Karpas-422 (cell line): ENCODE data around the gene KRTAP19-8. TPM values are rescaled to one million over a fixed set of nuclear protein-coding genes. Genes with fewer than 3 reads are reported as not detected.

ENCODE experiments used
- DNase-seq: peaks from one replicate; pipeline ENCODE4 v3.0.0-alpha.2; 2015
- H2AFZ ChIP-seq: fragments of 200-600 bp; sonication (generic); 2 replicates; pipeline ENCODE4 v1.6.1; 2014; ENCODE audit warnings: antibody characterized with exemption, low read length, mixed read lengths
- H3K27ac ChIP-seq: fragments of 200-600 bp; sonication (generic); 2 replicates; pipeline ENCODE4 v1.5.1; 2014; ENCODE audit warnings: mild to moderate bottlenecking, low read length, moderate library complexity
- H3K27me3 ChIP-seq: fragments of 200-600 bp; sonication (generic); 2 replicates; pipeline ENCODE4 v1.6.1; 2014; ENCODE audit warnings: low read length, mixed read lengths
- H3K36me3 ChIP-seq: fragments of 200-600 bp; sonication (generic); 2 replicates; pipeline ENCODE4 v1.6.1; 2014; ENCODE audit warnings: low read length, mixed read lengths; ENCODE audit not compliant: insufficient read depth
- H3K4me1 ChIP-seq: fragments of 200-600 bp; sonication (generic); 2 replicates; pipeline ENCODE4 v1.6.1; 2014; ENCODE audit warnings: mild to moderate bottlenecking, low read length, mixed read lengths
- H3K4me2 ChIP-seq: fragments of 200-600 bp; sonication (generic); 2 replicates; pipeline ENCODE4 v1.6.1; 2014; ENCODE audit warnings: low read length, low read depth, mild to moderate bottlenecking; ENCODE audit not compliant: poor library complexity, severe bottlenecking
- H3K4me3 ChIP-seq: fragments of 200-600 bp; sonication (generic); 2 replicates; pipeline ENCODE4 v1.5.1; 2014; ENCODE audit warnings: mild to moderate bottlenecking, antibody characterized with exemption, low read length, mixed read lengths
- H3K79me2 ChIP-seq: fragments of 200-600 bp; sonication (generic); 2 replicates; pipeline ENCODE4 v1.6.1; 2014; ENCODE audit warnings: mild to moderate bottlenecking, low read length, mixed read lengths
- H3K9ac ChIP-seq: fragments of 200-600 bp; sonication (generic); 2 replicates; pipeline ENCODE4 v1.6.0; 2014; ENCODE audit warnings: low read length
- H3K9me2 ChIP-seq: fragments of 200-600 bp; sonication (generic), shearing (Covaris generic); replicated peaks from 2 replicates; pipeline ENCODE4 v1.6.0; 2014; ENCODE audit warnings: mild to moderate bottlenecking, low read length, moderate library complexity; ENCODE audit not compliant: insufficient read depth
- H3K9me3 ChIP-seq: fragments of 300-700, 200-600 bp; sonication (generic); 2 replicates; pipeline ENCODE4 v1.6.1; 2014; ENCODE audit warnings: low read length, mixed read lengths
- H4K20me1 ChIP-seq: fragments of 200-600 bp; sonication (generic); 2 replicates; pipeline ENCODE4 v1.6.1; 2014; ENCODE audit warnings: mild to moderate bottlenecking, antibody characterized with exemption, low read length, low read depth; ENCODE audit not compliant: insufficient read depth
- total RNA-seq: library from RNA; depleted of rRNA; stranded (reverse); fragments of >200 nt; shearing (Covaris generic); gene quantifications from 2 replicates; pipeline ENCODE4 v1.2.3, GENCODE V29; 2014; ENCODE audit warnings: low replicate concordance

Gene KRTAP19-8
- total RNA-seq, 1 experiment from 2014 or later: not detected

DNA sequence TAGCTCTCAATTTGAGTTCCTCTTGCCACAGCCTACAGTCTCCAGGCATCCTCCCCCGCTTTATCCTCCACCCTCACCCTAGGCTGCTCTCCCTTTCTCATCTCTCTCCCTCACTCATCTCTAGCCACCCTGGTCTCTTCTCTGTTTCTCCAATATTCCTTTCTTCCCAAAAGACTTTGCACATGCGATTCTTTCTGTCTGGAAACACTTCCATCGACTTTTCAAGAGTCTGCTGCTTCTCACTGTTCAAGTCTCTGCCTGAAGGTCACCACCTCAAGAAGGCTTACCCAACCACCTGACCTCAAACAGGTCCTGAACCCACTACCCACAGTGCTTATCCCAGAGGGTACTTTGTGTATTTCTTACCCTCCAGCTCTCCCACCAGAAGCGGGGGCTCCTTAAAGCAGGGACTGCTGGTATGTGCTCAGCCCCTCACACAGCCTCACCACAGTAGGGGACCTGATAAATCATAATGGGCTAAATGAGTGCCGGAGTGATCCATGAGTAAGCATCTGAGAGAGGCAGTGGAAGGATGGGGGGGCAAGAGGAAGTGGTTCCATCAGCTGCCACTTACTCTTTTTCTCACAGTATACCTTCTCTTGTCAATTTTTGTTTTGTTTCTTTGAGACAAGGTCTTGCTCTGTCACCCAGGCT is 14.3 kb upstream of the KRTAP19-8 start:
- Histone ChIP-seq H3K79me2 (no peaks in the 10 kb centered on the region), H3K36me3 (no peaks in the 10 kb centered on the region), H3K4me1 (no peaks in the 10 kb centered on the region), H3K9me2 (no peaks in the 10 kb centered on the region), H2AFZ (no peak overlapping the region), H4K20me1 (no peaks in the 10 kb centered on the region), H3K27ac (no peak overlapping the region), H3K9me3 (no peaks in the 10 kb centered on the region), H3K4me3 (no peak overlapping the region), H3K27me3 (no peaks in the 10 kb centered on the region), H3K9ac (no peak overlapping the region), H3K4me2 (no peak overlapping the region)
- DNase-seq: no peak

DNA sequence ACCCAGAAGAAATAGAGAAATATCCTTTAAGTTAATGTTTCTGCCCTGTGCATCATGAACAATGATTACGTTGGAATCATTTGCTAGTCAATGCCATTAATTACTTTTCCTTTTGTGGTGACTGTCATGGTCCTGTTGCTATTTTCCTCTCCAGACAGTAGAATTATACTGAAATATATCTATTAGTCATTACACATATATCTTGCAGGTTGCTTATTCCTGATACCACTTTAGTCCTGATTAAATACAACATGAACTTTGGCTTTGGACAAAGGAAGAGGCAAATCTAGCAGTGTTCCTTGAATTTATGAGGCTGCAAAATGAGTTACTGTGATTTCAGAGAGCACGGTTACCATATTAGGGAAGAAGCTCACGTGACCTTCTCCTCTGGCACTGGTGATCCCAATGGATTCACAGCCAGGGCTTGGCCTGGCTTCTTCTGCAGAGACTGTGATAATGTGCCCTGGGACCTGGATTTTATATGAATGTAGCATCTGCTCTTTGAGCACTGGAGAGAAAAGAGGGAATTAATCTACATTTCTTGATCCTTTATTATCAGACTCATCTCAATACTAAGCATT is 12.4 kb upstream of the KRTAP19-8 start:
- Histone ChIP-seq H3K27me3 (no peaks in the 10 kb centered on the region), H3K4me3 (no peak overlapping the region), H4K20me1 (no peaks in the 10 kb centered on the region), H3K27ac (no peak overlapping the region), H3K4me1 (no peaks in the 10 kb centered on the region), H3K9me3 (no peaks in the 10 kb centered on the region), H3K9me2 (no peaks in the 10 kb centered on the region), H3K79me2 (no peaks in the 10 kb centered on the region), H3K4me2 (no peak overlapping the region), H2AFZ (no peak overlapping the region), H3K9ac (no peak overlapping the region), H3K36me3 (no peaks in the 10 kb centered on the region)
- no peak for DNase-seq

- DNase-seq: no peak
- no peak overlapping the region for H3K4me2 ChIP-seq
- no peaks in the 10 kb centered on the region for H3K79me2 ChIP-seq
- no peaks in the 10 kb centered on the region for H3K4me1 ChIP-seq
- H3K9me2 ChIP-seq: no peaks in the 10 kb centered on the region
- H2AFZ ChIP-seq: no peak overlapping the region
- no peaks in the 10 kb centered on the region for H4K20me1 ChIP-seq
- no peak overlapping the region for H3K9ac ChIP-seq
- no peaks in the 10 kb centered on the region for H3K9me3 ChIP-seq
- no peaks in the 10 kb centered on the region for H3K36me3 ChIP-seq
- no peak overlapping the region for H3K27ac ChIP-seq
- H3K4me3 ChIP-seq: no peak overlapping the region
- H3K27me3 ChIP-seq: no peaks in the 10 kb centered on the region
Measured at GRCh38 chr21:31045841-31046240, 7.6 kb upstream of the KRTAP19-8 start.

GRCh38 chr21:31043471-31043870 is 5.2 kb upstream of the KRTAP19-8 start:
- Histone ChIP-seq H3K9ac (no peak overlapping the region), H3K4me2 (no peak overlapping the region), H3K27me3 (no peaks in the 10 kb centered on the region), H3K36me3 (no peaks in the 10 kb centered on the region), H2AFZ (no peak overlapping the region), H3K9me2 (no peaks in the 10 kb centered on the region), H3K27ac (no peak overlapping the region), H3K79me2 (no peaks in the 10 kb centered on the region), H4K20me1 (no peaks in the 10 kb centered on the region), H3K4me1 (no peaks in the 10 kb centered on the region), H3K9me3 (no peaks in the 10 kb centered on the region), H3K4me3 (no peak overlapping the region)
- DNase-seq: no peak

- H3K4me1 ChIP-seq: no peaks in the 10 kb centered on the region
- no peak for DNase-seq
- no peak overlapping the region for H3K9ac ChIP-seq
- H3K9me2 ChIP-seq: no peaks in the 10 kb centered on the region
- H4K20me1 ChIP-seq: no peaks in the 10 kb centered on the region
- no peak overlapping the region for H3K4me3 ChIP-seq
- no peaks in the 10 kb centered on the region for H3K79me2 ChIP-seq
- H3K4me2 ChIP-seq: no peak overlapping the region
- no peak overlapping the region for H3K27ac ChIP-seq
- no peak overlapping the region for H2AFZ ChIP-seq
- no peaks in the 10 kb centered on the region for H3K27me3 ChIP-seq
- H3K9me3 ChIP-seq: no peaks in the 10 kb centered on the region
- no peaks in the 10 kb centered on the region for H3K36me3 ChIP-seq
Measured at GRCh38 chr21:31042080-31042464, 3.8 kb upstream of the KRTAP19-8 start.

DNA sequence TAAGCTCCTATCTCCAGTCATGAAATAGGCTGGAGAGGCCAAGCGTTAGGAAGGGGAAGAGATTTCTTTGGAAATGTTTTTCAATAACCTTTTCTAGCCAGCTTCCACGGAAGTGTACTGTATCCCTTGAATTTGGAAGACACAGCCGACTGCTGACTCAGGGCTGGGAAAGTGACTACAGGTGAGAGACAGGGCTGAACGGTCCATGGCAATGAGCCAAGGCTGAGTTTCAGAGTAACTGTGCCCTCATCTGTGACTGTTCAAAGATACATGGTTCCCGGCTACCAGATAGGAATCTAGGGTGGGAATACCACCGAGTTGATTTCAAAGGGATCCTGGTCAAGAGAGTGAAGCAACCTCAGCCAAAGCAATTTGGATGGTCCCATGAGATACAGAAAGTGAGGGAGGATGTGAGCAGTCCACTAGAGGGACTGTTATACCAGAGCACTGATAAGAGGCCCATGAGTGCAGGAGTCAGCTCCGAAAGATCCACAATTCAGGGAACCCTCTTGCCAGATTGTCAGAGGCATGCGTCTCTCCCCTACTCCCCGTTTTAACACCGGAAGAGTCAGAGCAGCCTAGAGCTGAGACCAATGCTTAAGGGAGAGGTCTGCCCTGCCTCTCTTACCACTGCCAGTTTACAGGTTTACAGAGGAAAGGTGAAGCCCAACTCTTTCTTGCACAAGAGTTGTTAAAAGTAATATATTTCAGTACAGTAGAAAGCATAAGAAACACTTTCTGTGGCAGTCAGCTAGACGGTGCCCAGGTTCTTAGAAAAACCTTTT is 3.2 kb upstream of the KRTAP19-8 start:
- H3K36me3 ChIP-seq: no peaks in the 10 kb centered on the region
- H3K9me2 ChIP-seq: no peaks in the 10 kb centered on the region
- no peaks in the 10 kb centered on the region for H3K27me3 ChIP-seq
- H3K79me2 ChIP-seq: no peaks in the 10 kb centered on the region
- no peaks in the 10 kb centered on the region for H3K4me1 ChIP-seq
- no peak overlapping the region for H3K4me2 ChIP-seq
- H4K20me1 ChIP-seq: no peaks in the 10 kb centered on the region
- no peak overlapping the region for H3K27ac ChIP-seq
- no peak overlapping the region for H3K9ac ChIP-seq
- no peak overlapping the region for H2AFZ ChIP-seq
- H3K4me3 ChIP-seq: no peak overlapping the region
- DNase-seq: no peak
- no peaks in the 10 kb centered on the region for H3K9me3 ChIP-seq

- no peaks in the 10 kb centered on the region for H4K20me1 ChIP-seq
Measured at GRCh38 chr21:31034378-31034777, 3.9 kb downstream of the KRTAP19-8 start.

GRCh38 chr21:31030367-31031106 is 7.7 kb downstream of the KRTAP19-8 start:
- Histone ChIP-seq H3K9me2 (no peaks in the 10 kb centered on the region), H3K4me2 (no peak overlapping the region), H3K9ac (no peak overlapping the region), H3K4me1 (no peaks in the 10 kb centered on the region), H4K20me1 (no peaks in the 10 kb centered on the region), H3K79me2 (no peaks in the 10 kb centered on the region), H2AFZ (no peak overlapping the region), H3K27ac (no peak overlapping the region), H3K27me3 (no peaks in the 10 kb centered on the region), H3K36me3 (no peaks in the 10 kb centered on the region), H3K9me3 (no peaks in the 10 kb centered on the region), H3K4me3 (no peak overlapping the region)
- no peak for DNase-seq

More at GRCh38 chr21:31034378-31034777, 3.9 kb downstream of the KRTAP19-8 start:
- Histone ChIP-seq H3K9me3 (no peaks in the 10 kb centered on the region), H3K27ac (no peak overlapping the region), H3K4me3 (no peak overlapping the region), H2AFZ (no peak overlapping the region), H3K4me2 (no peak overlapping the region), H3K36me3 (no peaks in the 10 kb centered on the region), H3K79me2 (no peaks in the 10 kb centered on the region), H3K27me3 (no peaks in the 10 kb centered on the region), H3K9me2 (no peaks in the 10 kb centered on the region), H3K4me1 (no peaks in the 10 kb centered on the region), H3K9ac (no peak overlapping the region)
- no peak for DNase-seq
